Measurements from ENCODE around the gene AFF4. TPM values are rescaled to one million over a fixed set of nuclear protein-coding genes. Genes with fewer than 3 reads are reported as not detected.
"Not testable (repeated sequence)": the region's sequence is repeated elsewhere in the genome, so short reads cannot be mapped to it uniquely, and the experiment has no call there.

Gene AFF4
- total RNA-seq, 1 experiment from 2014 or later: 58.1 TPM

- no peaks in the 10 kb centered on the region; the same call in 1 of the 2 replicates for H3K27me3 Mint-ChIP-seq (ENCODE audit: low read depth)
- H3K36me3 Mint-ChIP-seq: peaks cover 9% of the 10 kb centered on the region; the same call in 1 of the 2 replicates
- H3K4me3 Mint-ChIP-seq: peak overlapping the region; percentile 9; the same call in 1 of the 2 replicates
- no peak for ATAC-seq
- peak overlapping the region; percentile 2; the same call in 1 of the 2 replicates for H3K27ac Mint-ChIP-seq
- ChIA-PET POLR2A (no interaction called here), CTCF (no interaction called here)
- peak; percentile 23 for DNase-seq (ENCODE audit: low spot score)
- H3K9me3 Mint-ChIP-seq: peaks cover 11% of the 10 kb centered on the region
- TF ChIP-seq IRF1 (CRISPR knock-in tag; IDR thresholded peaks at IDR 0.05) (no peak), ZNF317 (CRISPR knock-in tag; IDR thresholded peaks at IDR 0.05; ENCODE audit: borderline replicate concordance, low read depth) (no peak), PRRX2 (CRISPR knock-in tag; IDR thresholded peaks at IDR 0.05) (no peak), EMX1 (CRISPR knock-in tag; IDR thresholded peaks at IDR 0.05) (no peak), JAZF1 (CRISPR knock-in tag; IDR thresholded peaks at IDR 0.05) (no peak), TP53 (CRISPR knock-in tag; IDR thresholded peaks at IDR 0.05) (no peak), NR3C1 (CRISPR knock-in tag; conservative IDR thresholded peaks at IDR 0.05; ENCODE audit: low read depth) (no peak), ZNF281 (CRISPR knock-in tag; IDR thresholded peaks at IDR 0.05) (no peak), FOXK1 (CRISPR knock-in tag; IDR thresholded peaks at IDR 0.05) (no peak), ATF6 (CRISPR knock-in tag; IDR thresholded peaks at IDR 0.05) (no peak), GABPB1 (CRISPR knock-in tag; IDR thresholded peaks at IDR 0.05) (no peak), MYBL2 (CRISPR knock-in tag; IDR thresholded peaks at IDR 0.05) (no peak), NR2C2 (CRISPR knock-in tag; IDR thresholded peaks at IDR 0.05) (no peak), HMGA2 (CRISPR knock-in tag; IDR thresholded peaks at IDR 0.05) (no peak), SMAD3 (CRISPR knock-in tag; IDR thresholded peaks at IDR 0.05; ENCODE audit: borderline replicate concordance) (no peak), FOXJ3 (CRISPR knock-in tag; IDR thresholded peaks at IDR 0.05; ENCODE audit: borderline replicate concordance) (no peak), ZNF396 (CRISPR knock-in tag; IDR thresholded peaks at IDR 0.05; ENCODE audit: borderline replicate concordance) (no peak), GTF2I (CRISPR knock-in tag; conservative IDR thresholded peaks at IDR 0.05) (no peak), USF1 (CRISPR knock-in tag; IDR thresholded peaks at IDR 0.05) (no peak), CBFB (CRISPR knock-in tag; IDR thresholded peaks at IDR 0.05; ENCODE audit: low read depth) (no peak)
- peaks cover 4% of the 10 kb centered on the region; the same call in 1 of the 2 replicates for H3K4me1 Mint-ChIP-seq
Observed at GRCh38 chr5:132987531-132988408, 24.3 kb upstream of the AFF4 start.

- H3K27me3 Mint-ChIP-seq (ENCODE audit: low read depth): not testable (repeated sequence)
- peaks cover 22% of the 10 kb centered on the region for H3K9me3 Mint-ChIP-seq
Observed at GRCh38 chr5:132982971-132983370, 19.5 kb upstream of the AFF4 start.

More at GRCh38 chr5:132982971-132983370, 19.5 kb upstream of the AFF4 start:
- H3K36me3 Mint-ChIP-seq; ATAC-seq; H3K4me1 Mint-ChIP-seq; DNase-seq (ENCODE audit: low spot score); CTCF ChIA-PET; H3K27ac Mint-ChIP-seq; POLR2A ChIA-PET; H3K4me3 Mint-ChIP-seq: not testable (repeated sequence)
